HEK293 (cell line): ENCODE results near the gene RNF215.

Experiments used
- BCL11A ChIP-seq: fragments of 450-650 bp; formaldehyde crosslinking; IDR thresholded peaks from 2 replicates; pipeline ENCODE4 v1.5.1; 2016; ENCODE audit warnings: low read depth, missing biosample characterization, missing genetic modification characterization
- ELK4 ChIP-seq: IDR thresholded peaks from 2 replicates; pipeline ENCODE4 v1.6.1; 2011; ENCODE audit warnings: mild to moderate bottlenecking, low read depth, low read length, borderline replicate concordance
- GLI4 ChIP-seq: fragments of 450-650 bp; formaldehyde crosslinking; IDR thresholded peaks from 2 replicates; pipeline ENCODE4 v1.5.1; 2016; ENCODE audit warnings: missing biosample characterization, missing genetic modification characterization
- HOXD13 ChIP-seq: sonication (generic); formaldehyde crosslinking; IDR thresholded peaks from 2 replicates; pipeline ENCODE4 v1.8.0; 2022; ENCODE audit warnings: missing genetic modification reagents, borderline replicate concordance
- MEIS1 ChIP-seq: sonication (generic); formaldehyde crosslinking; IDR thresholded peaks from 2 replicates; pipeline ENCODE4 v1.8.1; 2022; ENCODE audit warnings: missing genetic modification reagents, mild to moderate bottlenecking, borderline replicate concordance
- PATZ1 ChIP-seq: fragments of 450-650 bp; formaldehyde crosslinking; IDR thresholded peaks from 2 replicates; pipeline ENCODE4 v1.5.1; 2016; ENCODE audit warnings: missing biosample characterization, missing genetic modification characterization
- PRDM10 ChIP-seq: fragments of 450-650 bp; formaldehyde crosslinking; IDR thresholded peaks from 2 replicates; pipeline ENCODE4 v1.5.1; 2016; ENCODE audit warnings: missing biosample characterization, missing genetic modification characterization
- SETDB1 ChIP-seq: IDR thresholded peaks from one replicate; pipeline ENCODE4 v1.6.1; 2017; ENCODE audit warnings: mild to moderate bottlenecking, low read length, moderate library complexity, mixed read lengths; ENCODE audit not compliant: insufficient read length
- SP3 ChIP-seq: fragments of 450-650 bp; formaldehyde crosslinking; IDR thresholded peaks from 2 replicates; pipeline ENCODE4 v1.5.1; 2016; ENCODE audit warnings: missing biosample characterization, missing genetic modification characterization
- ZBTB20 ChIP-seq: fragments of 450-650 bp; formaldehyde crosslinking; IDR thresholded peaks from 2 replicates; pipeline ENCODE4 v1.5.1; 2016; ENCODE audit warnings: missing biosample characterization, missing genetic modification characterization
- ZFP69B ChIP-seq: fragments of 450-650 bp; formaldehyde crosslinking; IDR thresholded peaks from 2 replicates; pipeline ENCODE4 v1.5.1; 2016; ENCODE audit warnings: missing biosample characterization, missing genetic modification characterization
- ZIC2 ChIP-seq: fragments of 450-650 bp; formaldehyde crosslinking; IDR thresholded peaks from 2 replicates; pipeline ENCODE4 v1.5.1; 2016; ENCODE audit warnings: missing biosample characterization, missing genetic modification characterization
- ZNF121 ChIP-seq: fragments of 450-650 bp; formaldehyde crosslinking; IDR thresholded peaks from 2 replicates; pipeline ENCODE4 v1.5.1; 2016; ENCODE audit warnings: missing biosample characterization, missing genetic modification characterization
- ZNF211 ChIP-seq: fragments of 450-650 bp; formaldehyde crosslinking; IDR thresholded peaks from 2 replicates; pipeline ENCODE4 v1.5.1; 2016; ENCODE audit warnings: low read depth, missing biosample characterization, missing genetic modification characterization
- ZNF23 ChIP-seq: fragments of 450-650 bp; formaldehyde crosslinking; IDR thresholded peaks from 2 replicates; pipeline ENCODE4 v1.5.1; 2016; ENCODE audit warnings: missing biosample characterization, missing genetic modification characterization, borderline replicate concordance
- ZNF335 ChIP-seq: fragments of 450-650 bp; formaldehyde crosslinking; conservative IDR thresholded peaks from 2 replicates; pipeline ENCODE4 v1.5.1; 2016; ENCODE audit warnings: missing biosample characterization, missing genetic modification characterization
- ZNF354C ChIP-seq: fragments of 450-650 bp; formaldehyde crosslinking; IDR thresholded peaks from 2 replicates; pipeline ENCODE4 v1.5.1; 2016; ENCODE audit warnings: missing biosample characterization, missing genetic modification characterization, low read depth, borderline replicate concordance
- ZNF501 ChIP-seq: fragments of 450-650 bp; formaldehyde crosslinking; IDR thresholded peaks from 2 replicates; pipeline ENCODE4 v1.5.1; 2016; ENCODE audit warnings: missing biosample characterization, missing genetic modification characterization
- ZNF510 ChIP-seq: fragments of 450-650 bp; formaldehyde crosslinking; IDR thresholded peaks from 2 replicates; pipeline ENCODE4 v1.5.1; 2018; ENCODE audit warnings: mild to moderate bottlenecking, missing genetic modification characterization, missing biosample characterization; ENCODE audit not compliant: insufficient replicate concordance
- ZNF529 ChIP-seq: fragments of 450-650 bp; formaldehyde crosslinking; IDR thresholded peaks from 2 replicates; pipeline ENCODE4 v1.5.1; 2017; ENCODE audit warnings: missing genetic modification characterization, missing biosample characterization; ENCODE audit not compliant: insufficient replicate concordance
- ZNF558 ChIP-seq: fragments of 450-650 bp; formaldehyde crosslinking; IDR thresholded peaks from 2 replicates; pipeline ENCODE4 v1.5.1; 2016; ENCODE audit warnings: missing biosample characterization, missing genetic modification characterization
- ZNF600 ChIP-seq: fragments of 450-650 bp; formaldehyde crosslinking; IDR thresholded peaks from 2 replicates; pipeline ENCODE4 v1.5.1; 2016; ENCODE audit warnings: missing biosample characterization, missing genetic modification characterization
- ZNF624 ChIP-seq: fragments of 450-650 bp; formaldehyde crosslinking; IDR thresholded peaks from 2 replicates; pipeline ENCODE4 v1.5.1; 2017; ENCODE audit warnings: missing biosample characterization, missing genetic modification characterization
- ZNF639 ChIP-seq: fragments of 450-650 bp; formaldehyde crosslinking; IDR thresholded peaks from 2 replicates; pipeline ENCODE4 v1.5.1; 2016; ENCODE audit warnings: missing biosample characterization, missing genetic modification characterization
- ZNF654 ChIP-seq: fragments of 450-650 bp; formaldehyde crosslinking; IDR thresholded peaks from 2 replicates; pipeline ENCODE4 v1.5.1; 2016; ENCODE audit warnings: low read depth, missing biosample characterization, missing genetic modification characterization
- ZNF670 ChIP-seq: fragments of 450-650 bp; formaldehyde crosslinking; IDR thresholded peaks from 2 replicates; pipeline ENCODE4 v1.5.1; 2016; ENCODE audit warnings: missing biosample characterization, missing genetic modification characterization, low read depth
- ZNF776 ChIP-seq: fragments of 450-650 bp; formaldehyde crosslinking; IDR thresholded peaks from 2 replicates; pipeline ENCODE4 v1.5.0; 2017; ENCODE audit warnings: missing biosample characterization, missing genetic modification characterization, borderline replicate concordance
- ZNF792 ChIP-seq: fragments of 450-650 bp; formaldehyde crosslinking; IDR thresholded peaks from 2 replicates; pipeline ENCODE4 v1.5.1; 2016; ENCODE audit warnings: missing biosample characterization, missing genetic modification characterization
- ZNF830 ChIP-seq: fragments of 450-650 bp; IDR thresholded peaks from 2 replicates; pipeline ENCODE4 v1.5.0; 2018; ENCODE audit warnings: missing biosample characterization, missing genetic modification characterization, low read depth, mild to moderate bottlenecking, moderate library complexity
- ZSCAN18 ChIP-seq: fragments of 450-650 bp; formaldehyde crosslinking; IDR thresholded peaks from 2 replicates; pipeline ENCODE4 v1.5.1; 2016; ENCODE audit warnings: missing biosample characterization, missing genetic modification characterization
- ZSCAN30 ChIP-seq: fragments of 450-650 bp; IDR thresholded peaks from 2 replicates; pipeline ENCODE4 v1.5.1; 2018; ENCODE audit warnings: missing biosample characterization, mild to moderate bottlenecking, missing genetic modification characterization, moderate library complexity

RNF215 gene

GRCh38 chr22:30425616-30426387 is 38.6 kb upstream of the RNF215 start, which contains the start of gene MTFP1 (continued):
- no peak for TF ChIP-seq ZNF670
- no peak for TF ChIP-seq ZNF776 (tag by site-specific recombination)
- TF ChIP-seq PATZ1 = peak; percentile 76
- TF ChIP-seq ZNF510 = no peak
- TF ChIP-seq PRDM10 (tag by site-specific recombination) = peak; percentile 76
- no peak for TF ChIP-seq ZNF354C
- no peak for TF ChIP-seq ZNF792
- peak; percentile 46; the same call in 1 of the 2 replicates for TF ChIP-seq BCL11A (tag by site-specific recombination)
- TF ChIP-seq MEIS1 (CRISPR knock-in tag) = no peak
- peak; percentile 55 for TF ChIP-seq ZIC2 (tag by site-specific recombination)
- no peak for TF ChIP-seq ZNF23 (tag by site-specific recombination)
- TF ChIP-seq ZNF830 (tag by site-specific recombination) = no peak
- 0 out of 2 replicates have a peak, but pooled peaks have one; percentile 27 for TF ChIP-seq ZNF600
- TF ChIP-seq ZNF654 (tag by site-specific recombination) = no peak
- TF ChIP-seq GLI4 (tag by site-specific recombination) = no peak
- peak; percentile 43; the same call in 1 of the 2 replicates for TF ChIP-seq ZFP69B (tag by site-specific recombination)
- no peak for TF ChIP-seq ZNF121 (tag by site-specific recombination)
- TF ChIP-seq ELK4 = no peak
- no peak for TF ChIP-seq ZNF211 (tag by site-specific recombination)
- TF ChIP-seq ZNF639 (tag by site-specific recombination) = no peak
- no peak for TF ChIP-seq ZNF529 (tag by site-specific recombination)
- no peak for TF ChIP-seq HOXD13 (CRISPR knock-in tag)
- peak; percentile 94 for TF ChIP-seq ZNF335 (tag by site-specific recombination)
- TF ChIP-seq ZSCAN30 (tag by site-specific recombination) = no peak
- TF ChIP-seq SP3 (tag by site-specific recombination) = peak; percentile 27; the same call in 1 of the 2 replicates
- no peak for TF ChIP-seq SETDB1
- TF ChIP-seq ZBTB20 (tag by site-specific recombination) = peak; percentile 94
- 0 out of 2 replicates have a peak, but pooled peaks have one; percentile 28 for TF ChIP-seq ZNF501 (tag by site-specific recombination)
- TF ChIP-seq ZNF624 (tag by site-specific recombination) = no peak
- no peak for TF ChIP-seq ZNF558 (tag by site-specific recombination)
- no peak for TF ChIP-seq ZSCAN18 (tag by site-specific recombination)
